ENCODE measurements around the gene BTBD8. TPM values are rescaled to one million over a fixed set of nuclear protein-coding genes. Genes with fewer than 3 reads are reported as not detected.

Gene BTBD8
- total RNA-seq, 2 experiments from 2014 or later, result 0.28 to 3.3 TPM

DNA sequence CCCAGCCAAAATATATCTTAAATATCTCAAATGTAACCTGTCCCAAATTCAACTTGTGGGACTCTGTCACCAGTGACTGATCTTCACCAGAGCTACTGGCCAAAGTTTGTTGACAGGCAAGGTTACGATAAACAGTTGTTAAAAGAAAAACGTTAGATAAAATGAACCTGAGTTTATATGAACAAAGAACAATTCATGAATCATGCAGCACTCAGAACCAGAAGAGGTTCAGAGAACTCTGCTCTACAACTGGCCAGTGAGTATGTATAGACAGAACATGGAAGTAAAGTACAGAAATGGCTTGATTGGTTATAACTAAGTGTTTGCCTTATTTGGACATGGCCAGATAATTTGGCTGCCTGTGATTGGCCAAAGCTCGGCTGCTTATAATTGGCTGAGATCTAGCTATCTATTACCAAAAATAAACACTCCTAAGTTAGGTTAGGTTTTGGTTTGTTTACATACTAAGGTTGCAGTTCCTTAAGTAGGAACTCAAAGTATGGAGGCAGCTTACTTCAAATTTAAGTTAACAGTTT lies 25.5 kb downstream of the BTBD8 start:
- H3K9me3 ChIP-seq (ENCODE audit: low read length), result no peaks in the 10 kb centered on the region
- TF ChIP-seq, protein P1, sequence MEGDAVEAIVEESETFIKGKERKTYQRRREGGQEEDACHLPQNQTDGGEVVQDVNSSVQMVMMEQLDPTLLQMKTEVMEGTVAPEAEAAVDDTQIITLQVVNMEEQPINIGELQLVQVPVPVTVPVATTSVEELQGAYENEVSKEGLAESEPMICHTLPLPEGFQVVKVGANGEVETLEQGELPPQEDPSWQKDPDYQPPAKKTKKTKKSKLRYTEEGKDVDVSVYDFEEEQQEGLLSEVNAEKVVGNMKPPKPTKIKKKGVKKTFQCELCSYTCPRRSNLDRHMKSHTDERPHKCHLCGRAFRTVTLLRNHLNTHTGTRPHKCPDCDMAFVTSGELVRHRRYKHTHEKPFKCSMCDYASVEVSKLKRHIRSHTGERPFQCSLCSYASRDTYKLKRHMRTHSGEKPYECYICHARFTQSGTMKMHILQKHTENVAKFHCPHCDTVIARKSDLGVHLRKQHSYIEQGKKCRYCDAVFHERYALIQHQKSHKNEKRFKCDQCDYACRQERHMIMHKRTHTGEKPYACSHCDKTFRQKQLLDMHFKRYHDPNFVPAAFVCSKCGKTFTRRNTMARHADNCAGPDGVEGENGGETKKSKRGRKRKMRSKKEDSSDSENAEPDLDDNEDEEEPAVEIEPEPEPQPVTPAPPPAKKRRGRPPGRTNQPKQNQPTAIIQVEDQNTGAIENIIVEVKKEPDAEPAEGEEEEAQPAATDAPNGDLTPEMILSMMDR (conservative IDR thresholded peaks at IDR 0.05; ENCODE audit: low read length), result no peak
- TF ChIP-seq EZH2phosphoT487 (IDR thresholded peaks at IDR 0.05; ENCODE audit: borderline replicate concordance, low read depth, low read length), result no peak
- no peak overlapping the region for H2AFZ ChIP-seq (ENCODE audit: low read length)
- intact Hi-C loops (cut with micrococcal nuclease; ENCODE audit: unreplicated experiment), result no loop called here
- H3K36me3 ChIP-seq (ENCODE audit: insufficient read depth, low read length), result no peaks in the 10 kb centered on the region
- BruUV-seq (replicated peaks), result no TSS peak
- H3K9me2 ChIP-seq (ENCODE audit: insufficient read depth, low read length), result no peaks in the 10 kb centered on the region
- no peak overlapping the region for H3K27ac ChIP-seq (ENCODE audit: low read depth, low read length, poor library complexity, severe bottlenecking)
- no peak overlapping the region for H3K4me2 ChIP-seq (ENCODE audit: low read length)
- no peaks in the 10 kb centered on the region for H3K79me2 ChIP-seq (ENCODE audit: insufficient read depth, low read depth, low read length)
- POLR2A ChIA-PET, result interaction anchor here (1.3 kb wide), 1 partner anchor 25 kb away, joined by 3 read pairs; the partner anchor contains the start of gene BTBD8
- H3K4me3 ChIP-seq (ENCODE audit: low read depth, low read length, poor library complexity, severe bottlenecking), result no peak overlapping the region
- no peak for DNase-seq (ENCODE audit: low spot score)
- no peaks in the 10 kb centered on the region for H3K4me1 ChIP-seq (ENCODE audit: insufficient read depth, low read length, poor library complexity, severe bottlenecking)
- no peaks in the 10 kb centered on the region for H4K20me1 ChIP-seq (ENCODE audit: insufficient read depth, low read length)
- CTCF ChIA-PET (ENCODE audit: unreplicated experiment), result no interaction called here

GRCh38 chr1:92108631-92109030 lies 28.5 kb downstream of the BTBD8 start:
- Histone ChIP-seq H3K79me2 (ENCODE audit: insufficient read depth, low read depth, low read length) (no peaks in the 10 kb centered on the region), H3K4me2 (ENCODE audit: low read length) (no peak overlapping the region), H3K27ac (ENCODE audit: low read depth, low read length, poor library complexity, severe bottlenecking) (no peak overlapping the region), H4K20me1 (ENCODE audit: insufficient read depth, low read length) (no peaks in the 10 kb centered on the region), H3K4me1 (ENCODE audit: insufficient read depth, low read length, poor library complexity, severe bottlenecking) (no peaks in the 10 kb centered on the region), H3K9me3 (ENCODE audit: low read length) (no peaks in the 10 kb centered on the region), H3K36me3 (ENCODE audit: insufficient read depth, low read length) (no peaks in the 10 kb centered on the region), H2AFZ (ENCODE audit: low read length) (no peak overlapping the region), H3K9me2 (ENCODE audit: insufficient read depth, low read length) (no peaks in the 10 kb centered on the region), H3K4me3 (ENCODE audit: low read depth, low read length, poor library complexity, severe bottlenecking) (no peak overlapping the region)
- intact Hi-C loops (cut with micrococcal nuclease; ENCODE audit: unreplicated experiment), result no loop called here
- TF ChIP-seq, protein P1 (conservative IDR thresholded peaks at IDR 0.05; ENCODE audit: low read length), result no peak
- no peak for TF ChIP-seq EZH2phosphoT487 (IDR thresholded peaks at IDR 0.05; ENCODE audit: borderline replicate concordance, low read depth, low read length)
- DNase-seq (ENCODE audit: low spot score), result no peak
- ChIA-PET CTCF (ENCODE audit: unreplicated experiment) (no interaction called here), POLR2A (interaction anchor here (0.7 kb wide), 1 partner anchor 36 kb away, joined by 6 read pairs; no protein-coding TSS in a partner anchor)
- BruUV-seq (replicated peaks), result no TSS peak

DNA sequence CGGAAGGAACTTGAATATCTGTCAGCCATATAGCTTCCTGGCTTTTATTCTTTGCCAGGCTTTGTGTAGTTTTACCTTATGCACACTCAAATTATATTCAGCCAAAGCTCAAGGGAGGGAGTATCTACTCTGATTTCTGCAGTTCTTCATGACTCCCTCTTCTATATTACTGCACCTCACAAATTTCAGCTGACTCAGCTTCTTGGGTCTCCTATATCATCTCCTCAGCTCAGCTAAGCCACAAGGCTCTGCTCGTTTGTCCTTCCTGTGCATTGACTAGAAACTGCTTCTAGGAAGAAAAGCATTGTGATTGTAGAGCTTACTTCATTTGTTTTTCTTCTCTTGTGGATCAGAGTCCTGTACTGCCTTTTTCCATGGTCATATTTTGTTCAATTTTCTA lies 37.4 kb downstream of the BTBD8 start:
- H3K36me3 ChIP-seq (ENCODE audit: insufficient read depth, low read length), result no peaks in the 10 kb centered on the region
- H3K4me2 ChIP-seq (ENCODE audit: low read length), result no peak overlapping the region
- intact Hi-C loops (cut with micrococcal nuclease; ENCODE audit: unreplicated experiment), result no loop called here
- TF ChIP-seq, protein P1 (conservative IDR thresholded peaks at IDR 0.05; ENCODE audit: low read length), result no peak
- TF ChIP-seq EZH2phosphoT487 (IDR thresholded peaks at IDR 0.05; ENCODE audit: borderline replicate concordance, low read depth, low read length), result no peak
- H3K4me1 ChIP-seq (ENCODE audit: insufficient read depth, low read length, poor library complexity, severe bottlenecking), result no peaks in the 10 kb centered on the region
- H3K4me3 ChIP-seq (ENCODE audit: low read depth, low read length, poor library complexity, severe bottlenecking), result no peak overlapping the region
- no TSS peak for BruUV-seq (replicated peaks)
- H3K9me2 ChIP-seq (ENCODE audit: insufficient read depth, low read length), result no peaks in the 10 kb centered on the region
- no peaks in the 10 kb centered on the region for H4K20me1 ChIP-seq (ENCODE audit: insufficient read depth, low read length)
- H2AFZ ChIP-seq (ENCODE audit: low read length), result no peak overlapping the region
- no peaks in the 10 kb centered on the region for H3K79me2 ChIP-seq (ENCODE audit: insufficient read depth, low read depth, low read length)
- POLR2A ChIA-PET, result no interaction called here
- CTCF ChIA-PET (ENCODE audit: unreplicated experiment), result no interaction called here
- no peaks in the 10 kb centered on the region for H3K9me3 ChIP-seq (ENCODE audit: low read length)
- DNase-seq (ENCODE audit: low spot score), result no peak
- no peak overlapping the region for H3K27ac ChIP-seq (ENCODE audit: low read depth, low read length, poor library complexity, severe bottlenecking)

Data from OCI-LY7 (cell line).